Measurements from ENCODE around the gene NDUFAB1.
"Not testable (repeated sequence)": the region's sequence is repeated elsewhere in the genome, so short reads cannot be mapped to it uniquely, and the experiment has no call there.

Gene NDUFAB1

DNA sequence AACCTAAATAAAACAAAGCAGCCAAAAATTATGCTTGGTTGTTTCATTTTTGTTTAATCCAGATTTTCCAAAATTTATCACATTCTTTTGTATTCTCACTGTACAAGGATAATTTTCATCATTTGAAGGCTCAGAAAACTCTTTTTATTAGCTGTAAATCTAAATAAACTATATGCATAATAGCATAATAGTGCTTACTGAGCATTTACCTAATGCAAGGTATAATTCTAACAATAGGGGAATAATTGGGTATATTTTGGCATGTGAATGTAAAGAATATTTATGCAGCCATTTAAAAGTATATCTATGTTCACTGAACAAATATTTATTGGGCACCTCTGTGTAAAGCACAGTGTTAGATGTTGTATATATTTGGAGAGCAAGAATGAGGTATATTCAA lies 28.0 kb upstream of the NDUFAB1 start:
- no peak overlapping the region for H4K91ac ChIP-seq (ENCODE audit: low read depth, low read length)
- no peaks in the 10 kb centered on the region for H3K4me1 ChIP-seq (ENCODE audit: control insufficient read depth in 1 of 2, insufficient read depth in 2 of 2, low read length in 2 of 2)
- no peak overlapping the region for H2AK5ac ChIP-seq (ENCODE audit: low read length)
- no peaks in the 10 kb centered on the region for H3K27me3 ChIP-seq (ENCODE audit: insufficient read depth, low read length)
- H4K12ac ChIP-seq (ENCODE audit: low read depth, low read length) = no peak overlapping the region
- no peak overlapping the region for H3K4ac ChIP-seq (ENCODE audit: low read depth, low read length)
- no peak overlapping the region for H2AFZ ChIP-seq (ENCODE audit: insufficient read depth, low read length, poor library complexity)
- H3K27ac ChIP-seq (ENCODE audit: low read depth, low read length) = no peak overlapping the region
- H2BK5ac ChIP-seq (ENCODE audit: low read depth, low read length, poor library complexity) = no peak overlapping the region
- H3K79me2 ChIP-seq (ENCODE audit: control insufficient read depth, insufficient read depth, low read length, poor library complexity) = no peaks in the 10 kb centered on the region
- H2BK120ac ChIP-seq (ENCODE audit: insufficient read depth, low read length, poor library complexity) = no peak overlapping the region
- no peak overlapping the region for H3K23ac ChIP-seq (ENCODE audit: low read length)
- no peak for DNase-seq
- no peak overlapping the region for H3K4me2 ChIP-seq (ENCODE audit: low read length)
- H3K36me3 ChIP-seq (ENCODE audit: control insufficient read depth in 1 of 2, insufficient read depth in 2 of 2, low read length in 2 of 2) = peaks cover 35 to 36% of the 10 kb centered on the region in 2 experiments
- no peak overlapping the region for H3K4me3 ChIP-seq (ENCODE audit: low read depth, low read length)
- no peak overlapping the region for H4K8ac ChIP-seq (ENCODE audit: low read depth, low read length)
- no peak overlapping the region for H3K18ac ChIP-seq (ENCODE audit: low read length)
- no peak overlapping the region for H2BK12ac ChIP-seq (ENCODE audit: low read length)
- no peaks in the 10 kb centered on the region for H3K79me1 ChIP-seq (ENCODE audit: low read length)
- no peak overlapping the region for H3K14ac ChIP-seq (ENCODE audit: low read length)
- no peak overlapping the region for H3K9ac ChIP-seq (ENCODE audit: low read length)
- H3K9me3 ChIP-seq (ENCODE audit: insufficient read depth, low read depth, low read length) = no peaks in the 10 kb centered on the region

DNA sequence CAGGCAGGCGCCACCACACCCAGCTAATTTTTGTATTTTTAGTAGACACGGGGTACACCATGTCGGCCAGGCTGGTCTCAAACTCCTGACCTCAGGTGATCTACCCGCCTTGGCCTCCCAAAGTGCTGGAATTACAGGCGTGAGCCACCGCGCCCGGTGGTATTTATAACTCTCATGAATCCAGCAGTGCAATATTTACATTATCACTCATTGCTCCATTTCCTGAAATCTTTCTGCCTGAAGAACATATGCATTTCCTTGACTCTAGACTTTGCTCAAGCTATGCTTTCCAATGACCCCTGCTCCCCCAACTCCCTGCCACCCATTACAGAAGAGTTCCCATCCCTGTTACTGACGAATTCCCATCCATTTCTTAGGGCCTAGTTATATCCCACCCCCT lies 19.7 kb upstream of the NDUFAB1 start:
- H2AFZ ChIP-seq (ENCODE audit: insufficient read depth, low read length, poor library complexity) = no peak overlapping the region
- H3K27ac ChIP-seq (ENCODE audit: low read depth, low read length) = no peak overlapping the region
- H3K4ac ChIP-seq (ENCODE audit: low read depth, low read length) = no peak overlapping the region
- H2BK5ac ChIP-seq (ENCODE audit: low read depth, low read length, poor library complexity) = no peak overlapping the region
- no peaks in the 10 kb centered on the region for H3K4me1 ChIP-seq (ENCODE audit: control insufficient read depth in 1 of 2, insufficient read depth in 2 of 2, low read length in 2 of 2)
- peaks cover 26 to 27% of the 10 kb centered on the region in 2 experiments for H3K36me3 ChIP-seq (ENCODE audit: control insufficient read depth in 1 of 2, insufficient read depth in 2 of 2, low read length in 2 of 2)
- no peak overlapping the region for H3K4me3 ChIP-seq (ENCODE audit: low read depth, low read length)
- H3K18ac ChIP-seq (ENCODE audit: low read length) = no peak overlapping the region
- no peak overlapping the region for H2AK5ac ChIP-seq (ENCODE audit: low read length)
- H3K9ac ChIP-seq (ENCODE audit: low read length) = no peak overlapping the region
- H3K14ac ChIP-seq (ENCODE audit: low read length) = no peak overlapping the region
- H2BK120ac ChIP-seq (ENCODE audit: insufficient read depth, low read length, poor library complexity) = no peak overlapping the region
- H3K4me2 ChIP-seq (ENCODE audit: low read length) = no peak overlapping the region
- H3K23ac ChIP-seq (ENCODE audit: low read length) = no peak overlapping the region
- no peaks in the 10 kb centered on the region for H3K27me3 ChIP-seq (ENCODE audit: insufficient read depth, low read length)
- H3K79me2 ChIP-seq (ENCODE audit: control insufficient read depth, insufficient read depth, low read length, poor library complexity) = no peaks in the 10 kb centered on the region
- no peak overlapping the region for H4K12ac ChIP-seq (ENCODE audit: low read depth, low read length)
- no peak overlapping the region for H4K8ac ChIP-seq (ENCODE audit: low read depth, low read length)
- no CpG with 5 or more reads among the region's 9 CpGs for WGBS (ENCODE audit: extremely low coverage, insufficient coverage, insufficient read length)
- no peak overlapping the region for H2BK12ac ChIP-seq (ENCODE audit: low read length)
- no peaks in the 10 kb centered on the region for H3K79me1 ChIP-seq (ENCODE audit: low read length)
- H3K9me3 ChIP-seq (ENCODE audit: insufficient read depth, low read depth, low read length) = no peaks in the 10 kb centered on the region
- no peak for DNase-seq
- H4K91ac ChIP-seq (ENCODE audit: low read depth, low read length) = no peak overlapping the region

DNA sequence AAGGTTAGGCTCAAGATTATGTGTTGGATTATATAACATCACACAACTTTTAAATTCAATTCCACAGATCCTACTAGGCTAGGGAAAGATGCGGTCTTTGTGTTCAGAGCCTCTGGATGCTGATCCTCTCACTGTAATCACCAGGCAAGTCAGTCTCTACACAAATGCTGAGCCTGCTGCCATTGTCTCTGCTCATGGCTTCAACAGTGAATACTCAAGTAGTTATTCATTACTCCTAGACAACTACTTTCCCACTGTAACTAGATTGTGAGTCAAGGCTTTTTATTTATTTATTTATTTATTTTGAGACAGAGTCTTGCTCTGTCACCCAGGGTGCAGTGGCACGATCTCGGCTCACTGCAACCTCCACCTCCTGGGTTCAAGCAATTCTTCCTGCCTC lies 15.8 kb upstream of the NDUFAB1 start:
- H3K36me3 ChIP-seq (ENCODE audit: control insufficient read depth in 1 of 2, insufficient read depth in 2 of 2, low read length in 2 of 2) = peaks cover 16 to 22% of the 10 kb centered on the region in 2 experiments
- H2BK5ac ChIP-seq (ENCODE audit: low read depth, low read length, poor library complexity) = no peak overlapping the region
- H3K4ac ChIP-seq (ENCODE audit: low read depth, low read length) = no peak overlapping the region
- no peak overlapping the region for H2BK120ac ChIP-seq (ENCODE audit: insufficient read depth, low read length, poor library complexity)
- no peaks in the 10 kb centered on the region for H3K27me3 ChIP-seq (ENCODE audit: insufficient read depth, low read length)
- no peak overlapping the region for H3K23ac ChIP-seq (ENCODE audit: low read length)
- no peak overlapping the region for H3K4me3 ChIP-seq (ENCODE audit: low read depth, low read length)
- H3K9me3 ChIP-seq (ENCODE audit: insufficient read depth, low read depth, low read length) = no peaks in the 10 kb centered on the region
- H2AFZ ChIP-seq (ENCODE audit: insufficient read depth, low read length, poor library complexity) = no peak overlapping the region
- no peak overlapping the region for H3K27ac ChIP-seq (ENCODE audit: low read depth, low read length)
- WGBS (ENCODE audit: extremely low coverage, insufficient coverage, insufficient read length) = no CpG with 5 or more reads among the region's 3 CpGs
- H3K18ac ChIP-seq (ENCODE audit: low read length) = no peak overlapping the region
- no peak overlapping the region for H4K91ac ChIP-seq (ENCODE audit: low read depth, low read length)
- no peak overlapping the region for H4K12ac ChIP-seq (ENCODE audit: low read depth, low read length)
- DNase-seq = no peak
- H3K14ac ChIP-seq (ENCODE audit: low read length) = no peak overlapping the region
- no peak overlapping the region for H4K8ac ChIP-seq (ENCODE audit: low read depth, low read length)
- H2BK12ac ChIP-seq (ENCODE audit: low read length) = no peak overlapping the region
- no peaks in the 10 kb centered on the region for H3K4me1 ChIP-seq (ENCODE audit: control insufficient read depth in 1 of 2, insufficient read depth in 2 of 2, low read length in 2 of 2)
- H3K79me2 ChIP-seq (ENCODE audit: control insufficient read depth, insufficient read depth, low read length, poor library complexity) = no peaks in the 10 kb centered on the region
- no peaks in the 10 kb centered on the region for H3K79me1 ChIP-seq (ENCODE audit: low read length)
- H3K9ac ChIP-seq (ENCODE audit: low read length) = no peak overlapping the region
- H2AK5ac ChIP-seq (ENCODE audit: low read length) = no peak overlapping the region
- H3K4me2 ChIP-seq (ENCODE audit: low read length) = no peak overlapping the region

DNA sequence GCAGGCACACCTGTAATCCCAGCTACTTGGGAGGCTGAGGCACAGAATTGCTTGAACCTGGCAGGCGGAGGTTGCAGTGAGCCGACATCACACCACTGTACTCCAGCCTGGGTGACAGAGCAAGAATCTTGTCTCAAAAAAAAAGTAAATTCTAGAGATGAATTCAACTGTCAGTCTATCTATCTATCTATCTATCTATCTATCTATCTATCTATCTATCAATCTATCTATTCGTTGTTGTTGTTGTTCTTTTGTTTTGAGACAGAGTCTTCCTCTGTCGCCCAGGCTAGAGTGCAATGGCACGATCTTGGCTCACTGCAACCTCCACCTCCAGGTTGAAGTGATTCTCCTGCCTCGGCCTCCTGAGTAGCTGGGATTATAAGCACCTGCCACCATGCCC lies 14.8 kb upstream of the NDUFAB1 start:
- not testable (repeated sequence) for H2AFZ ChIP-seq (ENCODE audit: insufficient read depth, low read length, poor library complexity); H3K4ac ChIP-seq (ENCODE audit: low read depth, low read length); H4K8ac ChIP-seq (ENCODE audit: low read depth, low read length); H2BK120ac ChIP-seq (ENCODE audit: insufficient read depth, low read length, poor library complexity); H2AK5ac ChIP-seq (ENCODE audit: low read length); H3K23ac ChIP-seq (ENCODE audit: low read length); H3K27me3 ChIP-seq (ENCODE audit: insufficient read depth, low read length); H3K79me2 ChIP-seq (ENCODE audit: control insufficient read depth, insufficient read depth, low read length, poor library complexity); H3K9ac ChIP-seq (ENCODE audit: low read length); H3K4me3 ChIP-seq (ENCODE audit: low read depth, low read length); DNase-seq; H3K79me1 ChIP-seq (ENCODE audit: low read length); H4K12ac ChIP-seq (ENCODE audit: low read depth, low read length); H3K14ac ChIP-seq (ENCODE audit: low read length); H3K4me1 ChIP-seq (ENCODE audit: control insufficient read depth in 1 of 2, insufficient read depth in 2 of 2, low read length in 2 of 2); H3K18ac ChIP-seq (ENCODE audit: low read length); H3K27ac ChIP-seq (ENCODE audit: low read depth, low read length); H3K9me3 ChIP-seq (ENCODE audit: insufficient read depth, low read depth, low read length); H2BK5ac ChIP-seq (ENCODE audit: low read depth, low read length, poor library complexity); H3K4me2 ChIP-seq (ENCODE audit: low read length); H4K91ac ChIP-seq (ENCODE audit: low read depth, low read length); H2BK12ac ChIP-seq (ENCODE audit: low read length)
- H3K36me3 ChIP-seq (ENCODE audit: control insufficient read depth in 1 of 2, insufficient read depth in 2 of 2, low read length in 2 of 2) = peaks cover 19 to 22% of the 10 kb centered on the region in 2 experiments
- WGBS (ENCODE audit: extremely low coverage, insufficient coverage, insufficient read length) = no CpG with 5 or more reads among the region's 6 CpGs

Measured in trophoblast cell (in vitro differentiated cells and primary cell).